Bronchial epithelial cell (primary cell): ENCODE results near the gene RUFY1. TPM values are rescaled to one million over a fixed set of nuclear protein-coding genes. Genes with fewer than 3 reads are reported as not detected.

Source experiments
- DNase-seq: peaks from one replicate; pipeline ENCODE4 v3.0.0-alpha.2; 2010; ENCODE audit warnings: low read depth
- FAIRE-seq: peaks from 2 replicates; lab custom pipeline; 2011; peaks lifted over from hg19 to GRCh38; lab: Jason Lieb, UNC
- H3K27me3 ChIP-seq: 2 replicates; pipeline ENCODE4 v1.5.1; 2011; ENCODE audit warnings: low read length; ENCODE audit not compliant: control insufficient read depth, insufficient read depth
- H3K36me3 ChIP-seq: 2 replicates; pipeline ENCODE4 v1.5.1; 2011; ENCODE audit warnings: low read length; ENCODE audit not compliant: control insufficient read depth, insufficient read depth
- H3K4me3 ChIP-seq: 2 replicates; pipeline ENCODE4 v1.5.1; 2011; ENCODE audit warnings: mild to moderate bottlenecking, low read depth, low read length, control low read depth
- CTCF ChIP-seq: IDR thresholded peaks from 2 replicates; pipeline ENCODE4 v1.5.1; 2011; ENCODE audit warnings: mild to moderate bottlenecking, moderate library complexity, low read length, control low read depth, inconsistent platforms; ENCODE audit not compliant: insufficient read depth, severe bottlenecking
- total RNA-seq: library from RNA; depleted of rRNA; stranded (reverse); fragments of >200 nt; gene quantifications from 2 replicates; pipeline ENCODE4 v1.2.1, GENCODE V29; 2014

The RUFY1 gene
- total RNA-seq, 1 donor from 2014 or later, result 32.9 TPM

DNA sequence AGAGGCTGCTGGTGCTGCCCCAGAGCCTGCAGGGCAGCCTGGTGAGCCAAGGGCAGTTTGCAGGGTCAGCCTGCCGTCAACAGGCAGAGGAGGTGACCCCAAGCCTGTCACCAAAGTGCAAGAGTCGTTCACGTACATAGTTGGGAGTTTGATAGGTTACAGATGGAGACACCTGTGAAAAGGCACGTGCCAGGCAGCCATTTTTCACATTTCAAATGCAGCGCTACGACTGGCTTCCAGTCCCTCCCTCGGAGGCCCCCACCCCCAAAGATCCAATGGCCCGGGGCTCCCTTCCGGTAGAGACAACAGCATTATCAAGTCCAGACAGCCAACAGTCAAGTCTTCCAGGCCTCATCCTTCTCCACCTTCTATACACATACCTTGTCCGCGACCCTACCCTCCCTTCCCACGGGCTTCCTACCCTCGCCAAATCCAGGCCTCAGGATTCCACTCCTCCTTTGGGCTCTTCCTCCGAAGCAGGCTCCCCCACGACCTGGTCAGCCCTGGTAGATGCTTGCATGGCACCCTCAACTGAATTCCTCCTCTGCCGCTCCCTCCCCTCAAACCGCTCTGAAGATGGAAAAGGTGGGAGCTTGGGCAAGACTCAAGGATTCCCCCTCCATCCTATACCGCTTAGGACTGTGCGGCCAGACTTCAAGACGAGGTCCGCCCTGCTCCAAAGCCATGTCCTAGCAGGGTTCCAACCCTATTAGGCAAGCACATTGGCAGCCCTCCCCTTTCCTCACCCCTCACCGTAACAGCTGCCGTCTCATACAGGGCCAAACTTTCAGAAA, 60.0 kb downstream of the RUFY1 start:
- no peak for FAIRE-seq
- DNase-seq, result no peak
- Histone ChIP-seq H3K4me3 (no peak overlapping the region), H3K27me3 (no peaks in the 10 kb centered on the region), H3K36me3 (peaks cover 27% of the 10 kb centered on the region)
- TF ChIP-seq CTCF, result no peak

DNA sequence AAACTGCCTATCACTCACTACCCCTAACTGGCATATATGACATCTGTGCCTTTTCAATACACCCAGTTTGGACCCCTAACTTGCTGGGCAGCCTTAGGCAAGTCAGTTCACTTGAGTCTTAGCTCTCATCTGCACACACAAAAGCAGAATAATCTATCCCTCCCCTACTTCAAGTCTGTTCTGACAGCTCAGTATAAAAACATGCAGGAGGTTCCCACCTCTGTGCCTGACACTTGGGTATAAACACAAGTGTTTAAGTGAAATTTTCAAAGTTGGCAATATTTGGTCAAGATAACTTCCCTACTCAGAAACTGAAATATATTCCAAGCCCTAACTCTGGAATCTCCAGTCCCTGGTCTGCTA, 60.5 kb downstream of the RUFY1 start:
- H3K27me3 ChIP-seq, result no peaks in the 10 kb centered on the region
- DNase-seq (no peak), FAIRE-seq (no peak)
- H3K36me3 ChIP-seq, result peaks cover 26% of the 10 kb centered on the region
- TF ChIP-seq CTCF, result no peak
- no peak overlapping the region for H3K4me3 ChIP-seq

GRCh38 chr5:179612577-179613459, 62.5 kb downstream of the RUFY1 start:
- H3K4me3 ChIP-seq, result no peak overlapping the region
- no peak for TF ChIP-seq CTCF
- H3K36me3 ChIP-seq, result peaks cover 30% of the 10 kb centered on the region
- H3K27me3 ChIP-seq, result no peaks in the 10 kb centered on the region
- DNase-seq (no peak), FAIRE-seq (no peak)

GRCh38 chr5:179613460-179614071, 63.2 kb downstream of the RUFY1 start:
- H3K4me3 ChIP-seq, result no peak overlapping the region
- FAIRE-seq (no peak), DNase-seq (no peak)
- H3K27me3 ChIP-seq, result no peaks in the 10 kb centered on the region
- TF ChIP-seq CTCF, result no peak
- peaks cover 34% of the 10 kb centered on the region for H3K36me3 ChIP-seq

DNA sequence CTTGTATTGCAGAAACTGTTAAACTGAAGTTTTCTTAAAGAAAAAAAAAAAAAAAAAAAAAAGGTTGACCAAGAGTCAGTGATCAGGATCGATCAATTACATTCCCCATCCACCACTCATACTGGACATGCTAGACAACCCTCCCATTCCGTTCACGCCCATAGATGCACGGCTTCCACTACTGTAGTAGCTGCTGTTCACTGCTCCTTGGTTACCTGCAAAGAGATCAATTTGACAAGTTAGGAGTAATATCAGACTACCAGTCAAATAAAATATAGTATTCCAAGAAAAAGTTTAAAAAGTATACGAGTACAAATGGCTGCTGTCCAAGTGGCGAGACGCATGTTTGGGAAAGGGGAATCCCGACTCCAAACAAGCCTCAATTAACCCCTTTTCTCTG, 64.4 kb downstream of the RUFY1 start:
- DNase-seq, result no peak
- Histone ChIP-seq H3K36me3 (peaks cover 39% of the 10 kb centered on the region), H3K4me3 (no peak overlapping the region), H3K27me3 (no peaks in the 10 kb centered on the region)
- no peak for FAIRE-seq
- no peak for TF ChIP-seq CTCF
